Ectodermal cell (in vitro differentiated cells): ENCODE results near the gene CTBP2.
"Not testable (repeated sequence)": the region's sequence is repeated elsewhere in the genome, so short reads cannot be mapped to it uniquely, and the experiment has no call there.

Source experiments
- H3K27ac ChIP-seq: 2 replicates; pipeline ENCODE4 v1.7.0; 2013; ENCODE audit warnings: mild to moderate bottlenecking, low read depth, low read length; ENCODE audit not compliant: insufficient read depth, poor library complexity, severe bottlenecking
- H3K27me3 ChIP-seq: 2 replicates; pipeline ENCODE4 v1.7.0; 2013; ENCODE audit warnings: mild to moderate bottlenecking, low read length; ENCODE audit not compliant: insufficient read depth, control insufficient read depth, poor library complexity, severe bottlenecking
- H3K36me3 ChIP-seq: one replicate; pipeline ENCODE4 v1.7.0; 2013; ENCODE audit warnings: low read length; ENCODE audit not compliant: control insufficient read depth, insufficient read depth
- H3K4me1 ChIP-seq: one replicate; pipeline ENCODE4 v1.7.0; 2013; ENCODE audit warnings: low read length; ENCODE audit not compliant: control insufficient read depth, insufficient read depth
- H3K4me3 ChIP-seq: 2 replicates; pipeline ENCODE4 v1.7.0; 2013; ENCODE audit warnings: low read depth, low read length, control low read depth; ENCODE audit not compliant: insufficient read depth
- H3K9me3 ChIP-seq: 2 replicates; pipeline ENCODE4 v1.7.0; 2013; ENCODE audit warnings: mild to moderate bottlenecking, low read length, moderate library complexity; ENCODE audit not compliant: control insufficient read depth
- WGBS, 2 experiments: methylation state at CpG; one replicate each; pipeline ENCODE4 v1.1.7; 2013; ENCODE audit warnings: missing lambda C conversion rate in 2 of 2; 5-methylcytosine and 5-hydroxymethylcytosine counted together

CTBP2 gene

DNA sequence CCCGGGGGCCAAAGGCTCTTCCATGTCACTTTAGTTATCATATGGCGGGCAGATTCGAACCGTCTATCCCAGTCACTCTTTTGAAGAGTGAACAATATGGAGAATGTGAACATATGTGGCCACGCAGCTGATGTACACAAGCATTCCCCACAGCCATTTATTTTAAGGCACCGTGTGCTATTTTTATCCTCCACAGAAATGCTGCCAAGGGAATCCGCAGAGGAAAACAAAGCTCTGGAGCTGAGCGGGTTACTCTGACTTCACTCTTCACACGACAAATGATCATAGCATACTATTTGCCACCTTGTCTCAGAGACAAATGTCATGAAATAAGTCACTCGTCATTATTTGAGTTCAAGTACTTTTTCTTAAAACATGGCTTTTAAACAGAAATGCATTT is 100.3 kb downstream of the CTBP2 start:
- H3K4me3 ChIP-seq: no peak overlapping the region
- H3K9me3 ChIP-seq: no peaks in the 10 kb centered on the region
- H3K36me3 ChIP-seq: no peaks in the 10 kb centered on the region
- H3K4me1 ChIP-seq: peaks cover 47% of the 10 kb centered on the region
- no peak overlapping the region for H3K27ac ChIP-seq
- H3K27me3 ChIP-seq: no peaks in the 10 kb centered on the region
- WGBS, 2 experiments: 92 to 93% methylated on average over 10 of the region's 10 CpGs

DNA sequence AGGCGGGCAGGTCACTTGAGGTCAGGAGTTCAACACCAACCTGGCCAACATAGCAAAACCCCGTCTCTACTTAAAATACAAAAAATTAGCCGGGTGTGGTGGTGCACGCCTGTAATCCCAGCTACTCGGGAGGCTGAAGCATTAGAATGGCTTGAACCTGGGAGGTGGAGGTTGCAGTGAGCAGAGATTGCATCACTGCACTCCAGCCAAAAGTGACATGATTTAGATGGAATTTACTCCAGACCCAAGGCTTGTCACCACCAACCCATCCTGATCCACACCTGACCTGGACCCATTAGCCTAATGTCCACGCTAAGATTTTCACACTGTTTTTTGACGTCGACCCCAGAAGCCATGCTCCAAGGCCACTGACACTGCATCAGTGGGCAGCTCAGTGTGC is 101.0 kb downstream of the CTBP2 start:
- not testable (repeated sequence) for H3K9me3 ChIP-seq, H3K27me3 ChIP-seq, H3K36me3 ChIP-seq, H3K27ac ChIP-seq, H3K4me3 ChIP-seq
- peaks cover 51% of the 10 kb centered on the region for H3K4me1 ChIP-seq
- WGBS, 2 experiments: 95% methylated on average over 8 of the region's 8 CpGs

DNA sequence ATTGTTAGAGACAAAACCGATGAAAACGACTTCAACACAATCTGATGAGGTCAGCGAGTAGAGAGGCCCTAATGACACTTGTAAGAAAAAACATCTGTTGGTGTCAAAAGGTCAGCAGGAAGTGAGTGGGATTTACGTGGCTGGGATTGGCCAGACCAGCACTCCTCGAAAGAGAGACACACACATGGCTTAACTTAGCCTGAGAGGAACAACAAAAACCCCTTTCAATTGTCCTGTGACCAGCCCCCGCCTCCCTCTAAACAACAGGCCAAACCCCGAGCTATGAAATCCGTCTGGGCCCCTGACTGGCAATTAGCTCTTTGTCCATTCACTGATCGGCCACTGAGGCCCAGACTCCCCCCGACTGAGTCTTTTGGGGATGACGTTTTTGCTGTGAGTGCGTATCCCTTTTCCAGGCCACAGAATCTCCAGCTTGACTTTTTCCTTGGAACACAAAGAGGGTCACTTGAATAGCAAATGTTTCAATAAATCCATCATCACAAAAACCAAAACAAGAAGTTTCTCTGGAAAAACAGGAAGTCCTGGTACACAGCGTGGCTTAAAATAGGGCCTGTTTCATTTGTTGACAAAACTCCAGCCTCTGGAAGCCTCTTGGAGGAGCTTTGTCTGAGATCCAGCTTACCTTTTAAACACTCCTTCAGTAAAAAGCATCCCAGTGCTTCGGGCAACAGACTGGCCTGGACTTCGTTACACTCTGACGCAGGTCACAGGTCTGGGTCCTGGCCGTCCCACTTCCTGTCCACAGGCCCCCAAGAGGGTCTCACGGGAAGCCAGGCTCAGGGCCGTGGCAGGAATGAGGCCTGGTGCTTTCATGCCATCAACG is 103.0 kb downstream of the CTBP2 start:
- WGBS, 2 experiments: 34 to 36% methylated on average over 20 of the region's 20 CpGs
- Histone ChIP-seq H3K27ac (peak overlapping the region; percentile 92), H3K9me3 (no peaks in the 10 kb centered on the region), H3K36me3 (no peaks in the 10 kb centered on the region), H3K27me3 (no peaks in the 10 kb centered on the region), H3K4me3 (no peak overlapping the region), H3K4me1 (peaks cover 51% of the 10 kb centered on the region)

DNA sequence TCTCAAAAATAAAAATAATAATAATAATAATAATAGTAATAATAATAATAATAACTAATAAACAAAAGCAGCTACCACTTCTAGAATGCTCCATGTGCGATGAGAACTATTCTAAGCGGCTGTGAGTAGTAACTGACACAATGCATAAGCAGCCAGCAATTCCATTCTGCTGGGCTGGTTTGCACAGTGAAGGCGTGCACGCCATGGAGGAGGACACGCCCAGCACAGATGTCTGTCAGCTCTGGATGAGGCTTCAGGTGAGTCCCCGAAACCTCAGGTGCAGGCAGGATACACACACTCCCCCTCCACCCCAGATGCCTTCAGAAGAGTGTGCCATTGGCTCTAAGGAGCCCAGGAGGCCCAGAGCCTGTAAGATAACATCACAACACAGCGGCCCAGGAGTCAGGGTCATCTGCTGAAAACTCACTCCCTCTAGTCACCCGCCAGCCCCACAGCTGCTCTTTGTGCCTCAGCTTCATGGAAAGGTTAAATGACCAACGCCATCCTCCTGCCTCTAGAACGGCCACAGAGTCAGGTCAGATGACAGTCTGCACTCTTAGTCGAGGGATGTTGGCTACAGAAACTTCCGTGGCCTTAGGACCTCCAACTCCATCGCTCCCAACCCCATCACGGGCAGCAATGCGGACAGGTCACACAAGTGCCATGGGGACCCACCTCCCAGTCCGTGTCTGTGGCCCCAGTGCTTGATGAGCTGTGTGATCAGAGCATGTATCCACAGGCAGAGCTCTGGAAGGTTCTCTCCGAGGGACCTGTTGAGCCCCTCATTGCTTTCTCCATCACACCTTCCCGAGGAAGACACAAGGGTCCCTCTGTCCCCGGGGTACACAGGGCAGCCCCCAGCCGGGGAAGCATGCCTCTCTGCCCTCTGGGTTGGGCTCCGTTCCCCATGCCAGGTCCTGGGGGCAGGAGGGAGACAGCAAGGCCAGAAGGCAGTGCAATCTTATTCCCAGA is 103.9 kb downstream of the CTBP2 start:
- 91% methylated on average over 21 of the region's 21 CpGs for WGBS, 2 experiments
- Histone ChIP-seq H3K27me3 (no peaks in the 10 kb centered on the region), H3K36me3 (no peaks in the 10 kb centered on the region), H3K9me3 (no peaks in the 10 kb centered on the region), H3K4me1 (peaks cover 50% of the 10 kb centered on the region), H3K4me3 (no peak overlapping the region), H3K27ac (peak overlapping the region; percentile 92)

DNA sequence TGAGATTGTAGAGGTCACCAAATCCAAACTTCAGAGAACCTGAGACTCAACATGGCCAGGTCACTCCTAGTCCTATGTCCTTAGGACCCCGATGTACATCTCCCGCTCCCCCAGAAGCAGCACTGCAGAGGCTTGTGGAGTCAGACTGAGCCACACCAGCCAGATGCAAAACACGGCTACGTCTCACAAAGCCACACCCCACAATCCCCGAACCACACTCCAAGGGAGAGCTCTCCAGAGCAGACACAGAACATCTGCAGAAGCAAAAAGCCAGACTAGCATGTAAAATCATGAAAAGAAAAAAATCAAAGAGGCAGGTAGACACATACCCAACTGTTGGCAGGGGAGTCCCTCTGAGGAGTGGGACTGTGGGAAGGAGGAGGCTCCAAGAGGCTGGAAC is 104.9 kb downstream of the CTBP2 start:
- no peak overlapping the region for H3K4me3 ChIP-seq
- H3K4me1 ChIP-seq: peaks cover 40% of the 10 kb centered on the region
- no peaks in the 10 kb centered on the region for H3K27me3 ChIP-seq
- H3K9me3 ChIP-seq: no peaks in the 10 kb centered on the region
- H3K36me3 ChIP-seq: no peaks in the 10 kb centered on the region
- WGBS, 2 experiments: 85 to 90% methylated on average over 5 of the region's 5 CpGs
- no peak overlapping the region for H3K27ac ChIP-seq

DNA sequence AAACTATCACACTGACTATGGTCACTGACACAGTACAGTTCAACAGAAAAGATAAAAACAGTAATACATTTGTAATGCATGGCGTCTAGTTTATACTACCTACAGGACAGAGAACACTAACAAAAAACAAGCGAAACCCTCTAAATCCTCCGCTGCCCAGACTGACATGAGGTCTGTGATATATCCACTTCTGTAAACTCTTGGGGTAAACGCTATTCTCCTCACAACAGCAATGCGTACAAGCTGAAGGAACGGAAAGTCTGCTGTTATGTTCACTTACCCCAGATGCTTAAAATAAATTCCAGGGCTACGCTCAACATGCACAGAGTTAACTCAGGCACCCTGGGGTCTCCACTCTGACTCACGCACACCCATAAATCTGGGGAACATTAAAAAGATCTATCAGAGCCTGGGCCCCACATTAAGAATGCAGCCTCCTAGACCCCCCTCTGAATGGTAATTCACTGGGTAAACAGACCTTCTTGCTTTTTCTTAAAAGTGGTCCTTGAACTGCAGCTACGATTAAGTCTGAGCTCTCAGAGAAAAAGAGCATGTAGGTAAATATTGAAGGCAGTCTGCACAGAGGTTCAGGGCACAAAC is 105.6 kb downstream of the CTBP2 start:
- no peaks in the 10 kb centered on the region for H3K36me3 ChIP-seq
- H3K4me3 ChIP-seq: no peak overlapping the region
- H3K27ac ChIP-seq: no peak overlapping the region
- WGBS, 2 experiments: 86 to 90% methylated on average over 9 of the region's 9 CpGs
- no peaks in the 10 kb centered on the region for H3K27me3 ChIP-seq
- H3K4me1 ChIP-seq: peaks cover 38% of the 10 kb centered on the region
- no peaks in the 10 kb centered on the region for H3K9me3 ChIP-seq

DNA sequence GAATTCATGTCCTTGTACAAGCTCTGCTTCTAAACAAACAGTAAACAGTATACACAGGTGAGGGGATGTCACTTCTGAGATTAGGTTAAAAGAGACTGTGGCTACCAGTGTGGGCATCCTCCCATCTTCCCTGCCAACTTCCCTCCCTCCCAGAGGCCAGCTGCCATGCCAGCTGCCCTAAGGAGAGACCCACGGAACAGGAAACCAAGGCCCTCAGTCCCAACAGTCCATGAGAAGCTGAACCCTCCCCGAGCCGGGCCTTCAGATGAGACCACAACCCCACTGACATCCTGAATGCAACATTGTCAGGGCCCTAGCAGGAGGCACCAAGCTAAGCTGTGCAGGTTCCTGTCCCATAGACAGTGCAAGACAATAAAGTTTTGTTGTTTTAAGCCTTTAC is 106.1 kb downstream of the CTBP2 start:
- Histone ChIP-seq H3K9me3 (no peaks in the 10 kb centered on the region), H3K27me3 (no peaks in the 10 kb centered on the region), H3K36me3 (no peaks in the 10 kb centered on the region), H3K4me1 (peaks cover 38% of the 10 kb centered on the region), H3K4me3 (no peak overlapping the region), H3K27ac (no peak overlapping the region)
- WGBS, 2 experiments: 77 to 95% methylated on average over 3 of the region's 3 CpGs

DNA sequence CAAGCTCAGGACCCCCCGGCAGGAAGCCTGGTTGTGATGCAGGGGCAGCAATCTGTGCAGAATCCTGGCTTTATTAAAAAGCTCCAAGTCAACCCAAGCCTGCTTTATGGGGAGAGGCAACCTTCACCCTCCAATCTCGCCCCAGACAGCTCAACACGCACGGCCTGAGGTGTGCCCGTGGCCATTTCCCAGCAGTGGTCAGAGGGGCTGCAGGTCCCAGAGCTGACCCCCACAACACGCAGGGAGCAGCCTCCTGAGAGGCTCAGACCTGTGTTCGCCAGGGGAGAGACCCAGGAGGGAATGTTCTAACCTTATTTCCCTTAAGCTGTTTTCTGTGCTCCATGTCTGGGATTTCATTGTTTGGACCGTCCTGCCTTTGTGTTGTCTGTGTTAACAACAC is 108.2 kb downstream of the CTBP2 start:
- Histone ChIP-seq H3K27ac (no peak overlapping the region), H3K4me3 (no peak overlapping the region), H3K9me3 (no peaks in the 10 kb centered on the region), H3K27me3 (no peaks in the 10 kb centered on the region), H3K4me1 (peaks cover 28% of the 10 kb centered on the region), H3K36me3 (no peaks in the 10 kb centered on the region)
- WGBS, 2 experiments: 94 to 96% methylated on average over 8 of the region's 8 CpGs

DNA sequence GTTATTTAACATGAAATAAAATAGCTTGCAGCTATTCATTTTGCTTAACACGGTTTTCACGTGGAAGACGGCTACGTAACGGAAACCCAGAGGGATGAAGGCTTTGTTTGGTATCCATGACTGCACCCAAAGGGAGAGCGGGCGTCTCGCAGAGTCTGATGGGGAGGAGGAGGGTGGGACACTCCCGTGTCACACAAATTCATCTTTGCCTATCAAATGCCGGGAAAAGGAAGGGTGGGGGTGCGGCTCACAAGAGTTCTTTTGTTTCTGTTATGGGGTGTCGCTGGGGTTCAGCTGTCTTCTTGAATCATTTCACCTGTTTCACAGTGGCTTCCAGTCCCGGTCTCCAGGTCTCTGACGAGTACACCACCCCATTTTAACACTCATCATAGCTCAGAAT is 110.0 kb downstream of the CTBP2 start:
- WGBS, 2 experiments: 96% methylated on average over 13 to 14 of the region's 14 CpGs

More for the DNA sequence above, 110.0 kb downstream of the CTBP2 start:
- no peaks in the 10 kb centered on the region for H3K9me3 ChIP-seq
- H3K27ac ChIP-seq: no peak overlapping the region
- no peaks in the 10 kb centered on the region for H3K27me3 ChIP-seq
- peaks cover 11% of the 10 kb centered on the region for H3K4me1 ChIP-seq
- no peaks in the 10 kb centered on the region for H3K36me3 ChIP-seq
- H3K4me3 ChIP-seq: no peak overlapping the region
